HCT116 (cell line): ENCODE results near the gene PRSS21. TPM values are rescaled to one million over a fixed set of nuclear protein-coding genes. Genes with fewer than 3 reads are reported as not detected.

ENCODE experiments used
- ATAC-seq: fragments of 200-7000 bp; cut with Tn5 transposase; 2 replicates; pipeline ENCODE4 v1.9.1; 2020; ENCODE audit warnings: mild to moderate bottlenecking, moderate library complexity
- BruUV-seq: library from RNA; stranded (reverse); fragments of 400-500 nt; replicated peaks from 2 replicates; lab custom pipeline; 2021; lab: Mats Ljungman, UMichigan
- CTCF ChIA-PET: fragments of 300-600 bp; sonication (Branson Sonifier 250); formaldehyde crosslinking; loops from one replicate; lab custom pipeline; 2021; ENCODE audit warnings: antibody characterized with exemption; lab: Charles Lee
- POLR2A ChIA-PET: fragments of 300-600, 350-600 bp; sonication (Branson Sonifier 250); formaldehyde crosslinking; loops from one replicate; lab custom pipeline; 2021; ENCODE audit warnings: antibody characterized with exemption; lab: Charles Lee
- RAD21 ChIA-PET, 2 experiments: fragments of 300-600 bp; sonication (Branson Sonifier 250); formaldehyde crosslinking; loops; one replicate each; lab custom pipeline; 2023; ENCODE audit warnings: low total read pairs in 2 of 2; ENCODE audit not compliant: uncharacterized antibody in 2 of 2, unreplicated experiment in 2 of 2, low non-redundant PET in 1 of 2; lab: Charles Lee
- DNase-seq: peaks from one replicate; pipeline ENCODE4 v3.0.0-alpha.2; 2010; ENCODE audit warnings: low read depth, low spot score
- H2AFZ ChIP-seq: fragments of 200-600 bp; shearing (Covaris generic), sonication (generic); 2 replicates; pipeline ENCODE4 v1.6.1; 2017; ENCODE audit warnings: low read depth, mixed run types, mixed read lengths, antibody characterized with exemption, low read length; ENCODE audit not compliant: poor library complexity, severe bottlenecking
- H3K27ac ChIP-seq: 2 replicates; pipeline ENCODE4 v1.5.1; 2012; ENCODE audit warnings: low read depth, low read length
- H3K27me3 ChIP-seq: fragments of 200-600 bp; sonication (generic); 2 replicates; pipeline ENCODE4 v1.6.1; 2016; ENCODE audit warnings: mixed run types, low read length, mixed read lengths; ENCODE audit not compliant: insufficient read depth
- H3K36me3 ChIP-seq, 2 experiments: fragments of 200-500 bp in 1 of 2; fragments of 200-600 bp in 1 of 2; sonication (Bioruptor generic) in 1 of 2; sonication (generic) in 1 of 2; 2 replicates each; pipeline versions ENCODE4 v1.5.1 to v1.6.1; 2014 to 2016; ENCODE audit warnings: low read length in 2 of 2, inconsistent platforms in 1 of 2, mixed read lengths in 1 of 2, mixed run types in 1 of 2; ENCODE audit not compliant: insufficient read depth in 2 of 2, control insufficient read depth in 1 of 2
- H3K4me1 ChIP-seq, 2 experiments: fragments of 200-600 bp in 1 of 2; sonication (generic) in 1 of 2; 2 replicates each; pipeline versions ENCODE4 v1.5.1 to v1.6.1; 2012 to 2017; ENCODE audit warnings: low read length in 2 of 2, inconsistent platforms in 1 of 2, mild to moderate bottlenecking in 1 of 2, mixed read lengths in 1 of 2, mixed run types in 1 of 2, moderate library complexity in 1 of 2; ENCODE audit not compliant: insufficient read depth in 2 of 2, control insufficient read depth in 1 of 2
- H3K4me2 ChIP-seq: fragments of 200-600 bp; sonication (generic); 2 replicates; pipeline ENCODE4 v1.6.1; 2017; ENCODE audit warnings: mixed run types, low read length, mixed read lengths
- H3K4me3 ChIP-seq, 2 experiments: fragments of 200-600 bp in 1 of 2; sonication (generic) in 1 of 2; replicated peaks in 1 of 2; 2 replicates each; pipeline ENCODE4 v1.5.1; 2011 to 2016; ENCODE audit warnings: low read length in 2 of 2, control low read depth in 1 of 2, low read depth in 1 of 2, mild to moderate bottlenecking in 1 of 2, mixed read lengths in 1 of 2, mixed run types in 1 of 2
- H3K79me2 ChIP-seq: fragments of 200-600 bp; sonication (generic); 2 replicates; pipeline ENCODE4 v1.6.1; 2017; ENCODE audit warnings: mild to moderate bottlenecking, mixed run types, low read length, moderate library complexity, mixed read lengths; ENCODE audit not compliant: insufficient read depth
- H3K9ac ChIP-seq: fragments of 200-600 bp; sonication (generic); 2 replicates; pipeline ENCODE4 v1.6.1; 2016; ENCODE audit warnings: low read length, mixed read lengths
- H3K9me2 ChIP-seq: fragments of 200-600 bp; sonication (generic), shearing (Covaris generic); 2 replicates; pipeline ENCODE4 v1.6.1; 2017; ENCODE audit warnings: mixed run types, mild to moderate bottlenecking, moderate library complexity; ENCODE audit not compliant: insufficient read depth
- H3K9me3 ChIP-seq, 2 experiments: fragments of 200-500 bp in 1 of 2; fragments of 200-600 bp in 1 of 2; sonication (Bioruptor generic) in 1 of 2; sonication (generic) in 1 of 2; 2 replicates each; pipeline ENCODE4 v1.6.1; 2014 to 2017; ENCODE audit warnings: low read length in 2 of 2, mixed read lengths in 2 of 2, inconsistent platforms in 1 of 2, low read depth in 1 of 2, mild to moderate bottlenecking in 1 of 2, mixed run types in 1 of 2, moderate library complexity in 1 of 2; ENCODE audit not compliant: control insufficient read depth in 1 of 2, insufficient read depth in 1 of 2
- H4K20me1 ChIP-seq: fragments of 200-600 bp; sonication (generic), shearing (Covaris generic); 2 replicates; pipeline ENCODE4 v1.6.1; 2017; ENCODE audit warnings: mixed run types, mild to moderate bottlenecking, moderate library complexity; ENCODE audit not compliant: insufficient read depth
- CBX3 ChIP-seq: IDR thresholded peaks from 2 replicates; pipeline ENCODE4 v1.6.1; 2012; ENCODE audit warnings: low read depth
- CTCF ChIP-seq, 3 experiments: fragments of 200-600 bp in 1 of 3; sonication (generic) in 1 of 3; IDR thresholded peaks in 2 of 3; conservative IDR thresholded peaks in 1 of 3; 2 replicates each; pipeline ENCODE4 v1.5.1; 2012 to 2017; ENCODE audit warnings: low read depth in 2 of 3, low read length in 2 of 3, antibody characterized with exemption in 1 of 3, borderline replicate concordance in 1 of 3, control low read depth in 1 of 3, mild to moderate bottlenecking in 1 of 3, mixed read lengths in 1 of 3, mixed run types in 1 of 3, moderate library complexity in 1 of 3; ENCODE audit not compliant: insufficient read depth in 1 of 3
- ELF1 ChIP-seq: IDR thresholded peaks from 2 replicates; pipeline ENCODE4 v1.6.1; 2012; ENCODE audit warnings: low read depth, borderline replicate concordance
- EZH2 ChIP-seq: fragments of 200-600 bp; sonication (generic); IDR thresholded peaks from 2 replicates; pipeline ENCODE4 v1.6.1; 2017; ENCODE audit warnings: antibody characterized with exemption, mixed run types
- EZH2phosphoT487 ChIP-seq: fragments of 200-600 bp; IDR thresholded peaks from 2 replicates; pipeline ENCODE4 v1.6.1; 2018; ENCODE audit warnings: antibody characterized with exemption, borderline replicate concordance
- POLR2A ChIP-seq: IDR thresholded peaks from 2 replicates; pipeline ENCODE4 v1.7.0; 2011; ENCODE audit warnings: borderline replicate concordance; ENCODE audit not compliant: insufficient read depth, insufficient read length; ENCODE audit errors: extremely low read depth
- POLR2AphosphoS5 ChIP-seq: IDR thresholded peaks from 2 replicates; pipeline ENCODE4 v1.6.1; 2011; ENCODE audit warnings: mild to moderate bottlenecking, low read depth, low read length, moderate library complexity
- SIN3A ChIP-seq: IDR thresholded peaks from 2 replicates; pipeline ENCODE4 v1.6.1; 2012; ENCODE audit warnings: low read depth
- SRF ChIP-seq: IDR thresholded peaks from 2 replicates; pipeline ENCODE4 v1.6.1; 2012; ENCODE audit warnings: low read depth
- YY1 ChIP-seq: IDR thresholded peaks from 2 replicates; pipeline ENCODE4 v1.6.1; 2011; ENCODE audit warnings: low read length, low read depth, moderate library complexity, mild to moderate bottlenecking; ENCODE audit not compliant: insufficient replicate concordance; ENCODE audit errors: extremely low read depth
- ZBTB33 ChIP-seq: IDR thresholded peaks from 2 replicates; pipeline ENCODE4 v1.6.1; 2011; ENCODE audit warnings: mild to moderate bottlenecking, low read length, moderate library complexity; ENCODE audit not compliant: insufficient replicate concordance; ENCODE audit errors: extremely low read depth
- ZFX ChIP-seq: fragments of 450-650 bp; IDR thresholded peaks from 2 replicates; pipeline ENCODE4 v1.6.1; 2017
- ZNF274 ChIP-seq: fragments of 200-500 bp; sonication (Bioruptor generic); IDR thresholded peaks from 2 replicates; pipeline ENCODE4 v1.6.1; 2014; ENCODE audit warnings: mild to moderate bottlenecking, low read depth, low read length, inconsistent platforms
- intact Hi-C: fragments of 100-400 bp; cut with micrococcal nuclease; formaldehyde crosslinking; loops from 2 replicates; pipeline ENCODE4 v1.10.0; 2022
- total RNA-seq: library from RNA; stranded (reverse); gene quantifications from one replicate; pipeline ENCODE4 v1.2.1, GENCODE V29; 2021; ENCODE audit not compliant: unreplicated experiment
- TF ChIP-seq, protein P1 (sequence below): IDR thresholded peaks from 2 replicates; pipeline ENCODE4 v1.6.1; 2012

Gene PRSS21
- total RNA-seq, 1 experiment from 2014 or later: 0.39 TPM

DNA sequence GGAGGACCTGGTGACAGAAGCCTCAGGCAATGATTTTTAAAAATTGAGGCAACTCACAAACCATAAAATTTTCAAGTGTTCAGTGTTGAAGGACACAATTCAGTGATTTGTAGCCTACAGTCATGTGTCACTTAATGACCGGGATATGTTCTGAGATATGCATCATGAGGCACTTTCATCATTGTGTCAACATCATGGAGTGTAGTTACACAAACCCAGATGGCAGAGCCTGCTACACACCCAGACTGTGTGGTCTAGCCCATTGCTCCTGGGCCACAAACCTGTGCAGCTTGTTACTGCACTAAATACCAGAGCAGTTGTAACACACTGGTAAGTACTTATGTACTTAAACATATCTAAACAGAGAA is 17.2 kb upstream of the PRSS21 start:
- no peak overlapping the region for H3K9ac ChIP-seq
- intact Hi-C loops: no loop called here
- BruUV-seq: no TSS peak
- ChIA-PET CTCF (no interaction called here), RAD21 (no interaction called here), POLR2A (no interaction called here)
- H3K9me2 ChIP-seq: no peaks in the 10 kb centered on the region
- H2AFZ ChIP-seq: no peak overlapping the region
- TF ChIP-seq EZH2phosphoT487: no peak
- TF ChIP-seq, protein P1, sequence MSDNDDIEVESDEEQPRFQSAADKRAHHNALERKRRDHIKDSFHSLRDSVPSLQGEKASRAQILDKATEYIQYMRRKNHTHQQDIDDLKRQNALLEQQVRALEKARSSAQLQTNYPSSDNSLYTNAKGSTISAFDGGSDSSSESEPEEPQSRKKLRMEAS: no peak
- TF ChIP-seq SRF: no peak
- no peak for TF ChIP-seq CTCF (IDR thresholded peaks at IDR 0.05 in 2 of 3, conservative IDR thresholded peaks at IDR 0.05 in 1 of 3; ENCODE audit: borderline replicate concordance in 1 of 3, insufficient read depth in 1 of 3, low read depth in 2 of 3, low read length in 2 of 3)
- no peak for TF ChIP-seq ZNF274
- no peak for TF ChIP-seq SIN3A
- no peak for TF ChIP-seq YY1
- no peak for TF ChIP-seq CBX3
- no peak for TF ChIP-seq POLR2A
- no peak for TF ChIP-seq ZBTB33
- no peak for TF ChIP-seq ZFX
- TF ChIP-seq POLR2AphosphoS5: no peak
- TF ChIP-seq EZH2: no peak
- TF ChIP-seq ELF1: no peak
- H3K79me2 ChIP-seq: no peaks in the 10 kb centered on the region
- no peaks in the 10 kb centered on the region for H4K20me1 ChIP-seq
- H3K36me3 ChIP-seq: no peaks in the 10 kb centered on the region
- no peak overlapping the region for H3K27ac ChIP-seq
- peaks cover under 1 to 11% of the 10 kb centered on the region in 2 experiments for H3K4me1 ChIP-seq
- DNase-seq: no peak
- no peak overlapping the region for H3K4me2 ChIP-seq
- H3K27me3 ChIP-seq: no peaks in the 10 kb centered on the region
- H3K4me3 ChIP-seq: no peak overlapping the region
- peaks cover 0 to 6% of the 10 kb centered on the region in 2 experiments; a peak in 2 of 4 replicates for H3K9me3 ChIP-seq
- ATAC-seq: 0 out of 2 replicates have a peak, but pooled peaks have one; percentile 36
